GM23338 (cell line): ENCODE data around the gene ZNF778. TPM values are rescaled to one million over a fixed set of nuclear protein-coding genes. Genes with fewer than 3 reads are reported as not detected.

Experiments used
- ATAC-seq: fragments of 200-7000 bp; cut with Tn5 transposase; 3 replicates; pipeline ENCODE4 v1.9.1; 2020
- DNase-seq: peaks from one replicate; pipeline ENCODE4 v3.0.0-alpha.2; 2015; ENCODE audit warnings: low spot score
- H2AFZ ChIP-seq: fragments of 200-600 bp; sonication (generic); 2 replicates; pipeline ENCODE4 v1.8.0; 2016; ENCODE audit warnings: antibody characterized with exemption, mild to moderate bottlenecking, moderate library complexity
- H3F3A ChIP-seq: fragments of 200-600 bp; sonication (generic); replicated peaks from 2 replicates; pipeline ENCODE4 v1.8.0; 2017; ENCODE audit warnings: antibody characterized with exemption, mixed run types, low read depth
- H3K27ac ChIP-seq: fragments of 200-600 bp; sonication (generic); 2 replicates; pipeline ENCODE4 v1.6.1; 2016; ENCODE audit warnings: low read depth
- H3K27me3 ChIP-seq: fragments of 200-600 bp; sonication (generic); 2 replicates; pipeline ENCODE4 v1.8.0; 2016; ENCODE audit warnings: mild to moderate bottlenecking, mixed run types, moderate library complexity; ENCODE audit not compliant: insufficient read depth
- H3K36me3 ChIP-seq: fragments of 200-600 bp; sonication (generic); 2 replicates; pipeline ENCODE4 v1.8.0; 2016; ENCODE audit warnings: mild to moderate bottlenecking; ENCODE audit not compliant: insufficient read depth
- H3K4me1 ChIP-seq: fragments of 200-600 bp; sonication (generic); 2 replicates; pipeline ENCODE4 v1.8.0; 2016; ENCODE audit warnings: mild to moderate bottlenecking, moderate library complexity; ENCODE audit not compliant: insufficient read depth
- H3K4me2 ChIP-seq: fragments of 200-600 bp; sonication (generic); 2 replicates; pipeline ENCODE4 v1.7.1; 2017; ENCODE audit warnings: mixed run types
- H3K4me3 ChIP-seq: fragments of 200-600 bp; sonication (generic); 2 replicates; pipeline ENCODE4 v1.6.1; 2016; ENCODE audit warnings: mixed run types
- H3K79me2 ChIP-seq: fragments of 200-600 bp; sonication (generic); replicated peaks from 2 replicates; pipeline ENCODE4 v1.8.0; 2017; ENCODE audit warnings: mild to moderate bottlenecking; ENCODE audit not compliant: insufficient read depth
- H3K9me2 ChIP-seq: fragments of 200-600 bp; sonication (generic); 2 replicates; pipeline ENCODE4 v1.8.0; 2017; ENCODE audit not compliant: insufficient read depth
- H4K20me1 ChIP-seq: fragments of 200-600 bp; sonication (generic); replicated peaks from 2 replicates; pipeline ENCODE4 v1.8.0; 2017; ENCODE audit warnings: mild to moderate bottlenecking; ENCODE audit not compliant: insufficient read depth
- H3K27ac Mint-ChIP-seq: 2 replicates; pipeline ENCODE4 v1.8.0; 2020; ENCODE audit warnings: inconsistent platforms, mild to moderate bottlenecking, moderate library complexity, mixed read lengths
- H3K27me3 Mint-ChIP-seq: 3 replicates; pipeline ENCODE4 v1.8.0; 2022; ENCODE audit warnings: low read depth, mild to moderate bottlenecking, moderate library complexity, mixed read lengths, inconsistent platforms; ENCODE audit not compliant: insufficient read depth, poor library complexity
- H3K36me3 Mint-ChIP-seq: 3 replicates; pipeline ENCODE4 v1.8.0; 2021; ENCODE audit warnings: low read depth, mild to moderate bottlenecking, inconsistent platforms, moderate library complexity, mixed read lengths
- H3K4me1 Mint-ChIP-seq: 3 replicates; pipeline ENCODE4 v1.8.0; 2020; ENCODE audit warnings: mild to moderate bottlenecking, inconsistent platforms, mixed read lengths
- H3K4me3 Mint-ChIP-seq: 3 replicates; pipeline ENCODE4 v1.8.0; 2021; ENCODE audit warnings: moderate library complexity, mild to moderate bottlenecking, inconsistent platforms, mixed read lengths
- H3K9me3 Mint-ChIP-seq: 3 replicates; pipeline ENCODE4 v1.8.0; 2020; ENCODE audit warnings: moderate library complexity, mild to moderate bottlenecking, inconsistent platforms, mixed read lengths
- CREB1 ChIP-seq: fragments of 250-450 bp; sonication (Bioruptor Pico); IDR thresholded peaks from 2 replicates; pipeline ENCODE4 v1.5.0; 2020; ENCODE audit warnings: low read depth, mild to moderate bottlenecking, moderate library complexity
- CTCF ChIP-seq, 2 experiments: fragments of 200-600 bp in 1 of 2; sonication (generic) in 1 of 2; conservative IDR thresholded peaks; 2 replicates each; pipeline versions ENCODE4 v1.5.1 to v1.6.1; 2016 to 2017; ENCODE audit warnings: antibody characterized with exemption in 2 of 2, low read depth in 2 of 2, mild to moderate bottlenecking in 2 of 2, moderate library complexity in 1 of 2
- ETS1 ChIP-seq: IDR thresholded peaks from 2 replicates; pipeline ENCODE4 v1.6.1; 2016; ENCODE audit warnings: antibody characterized with exemption
- JUNB ChIP-seq: IDR thresholded peaks from one replicate; pipeline ENCODE4 v1.6.1; 2016; ENCODE audit warnings: antibody characterized with exemption; ENCODE audit not compliant: unreplicated experiment
- NANOG ChIP-seq: IDR thresholded peaks from 2 replicates; pipeline ENCODE4 v1.6.1; 2016; ENCODE audit warnings: antibody characterized with exemption, borderline replicate concordance
- POLR2AphosphoS5 ChIP-seq: IDR thresholded peaks from 2 replicates; pipeline ENCODE4 v1.6.1; 2016; ENCODE audit warnings: antibody characterized with exemption, low read depth
- REST ChIP-seq: IDR thresholded peaks from one replicate; pipeline ENCODE4 v1.6.1; 2018; ENCODE audit warnings: antibody characterized with exemption; ENCODE audit not compliant: unreplicated experiment
- STAT1 ChIP-seq: IDR thresholded peaks from one replicate; pipeline ENCODE4 v1.6.1; 2016; ENCODE audit warnings: antibody characterized with exemption; ENCODE audit not compliant: unreplicated experiment
- ZNF114 ChIP-seq: fragments of 250-450 bp; sonication (Bioruptor Pico); IDR thresholded peaks from 2 replicates; pipeline ENCODE4 v1.5.0; 2020; ENCODE audit warnings: mild to moderate bottlenecking, moderate library complexity
- ZNF331 ChIP-seq: fragments of 250-450 bp; sonication (Bioruptor Pico); IDR thresholded peaks from 2 replicates; pipeline ENCODE4 v1.5.0; 2020; ENCODE audit warnings: low read depth, mild to moderate bottlenecking, moderate library complexity
- ZNF462 ChIP-seq: fragments of 250-450 bp; sonication (Bioruptor Pico); IDR thresholded peaks from 2 replicates; pipeline ENCODE4 v1.5.0; 2020; ENCODE audit warnings: mild to moderate bottlenecking, moderate library complexity
- polyA plus RNA-seq: library from polyadenylated mRNA; unstranded; fragments of >200 nt; fragmentation: Nextera tagmentation; extraction: Ambion mirVana; gene quantifications from 2 replicates; pipeline ENCODE4 v1.2.1, GENCODE V29; 2016
- total RNA-seq: library from RNA; depleted of rRNA; stranded (reverse); fragments of >200 nt; shearing (Covaris generic); gene quantifications from 2 replicates; pipeline ENCODE4 v1.2.3, GENCODE V29; 2014

The ZNF778 gene
- total and polyA plus RNA-seq, 2 experiments from 2014 or later: 7.9 to 43.4 TPM

- Histone ChIP-seq H3K4me3 (no peak overlapping the region), H3K9me2 (no peaks in the 10 kb centered on the region), H2AFZ (no peak overlapping the region), H3F3A (no peaks in the 10 kb centered on the region), H3K79me2 (no peaks in the 10 kb centered on the region), H3K4me1 (no peaks in the 10 kb centered on the region), H3K4me2 (no peak overlapping the region), H3K27ac (no peak overlapping the region), H4K20me1 (no peaks in the 10 kb centered on the region), H3K36me3 (no peaks in the 10 kb centered on the region), H3K27me3 (no peaks in the 10 kb centered on the region)
- Mint-ChIP-seq H3K36me3 (no peaks in the 10 kb centered on the region), H3K4me1 (no peaks in the 10 kb centered on the region), H3K4me3 (no peak overlapping the region), H3K9me3 (peaks cover 3% of the 10 kb centered on the region; the same call in 1 of the 3 replicates), H3K27me3 (peaks cover 4% of the 10 kb centered on the region), H3K27ac (no peak overlapping the region)
- TF ChIP-seq POLR2AphosphoS5 (no peak), CREB1 (no peak), STAT1 (no peak), ZNF114 (no peak), ETS1 (no peak), ZNF462 (CRISPR knock-in tag) (no peak), REST (no peak), CTCF (conservative IDR thresholded peaks at IDR 0.05; ENCODE audit: low read depth in 2 of 2) (no peak), JUNB (no peak), ZNF331 (CRISPR knock-in tag) (no peak), NANOG (no peak)
- ATAC-seq: no peak; the same call in 2 of the 3 replicates
- DNase-seq: no peak
Observed at GRCh38 chr16:89184677-89184932, 32.9 kb upstream of the ZNF778 start.
